ENCODE results near the gene CCSER1. TPM values are rescaled to one million over a fixed set of nuclear protein-coding genes. Genes with fewer than 3 reads are reported as not detected.
"Not testable (repeated sequence)": the region's sequence is repeated elsewhere in the genome, so short reads cannot be mapped to it uniquely, and the experiment has no call there.

The CCSER1 gene
- total RNA-seq, 1 donor from 2014 or later: not detected

- Mint-ChIP-seq H3K4me3 (ENCODE audit: low read depth) (no peak overlapping the region), H3K27ac (no peak overlapping the region), H3K27me3 (ENCODE audit: low read depth) (no peaks in the 10 kb centered on the region), H3K36me3 (ENCODE audit: low read depth) (no peaks in the 10 kb centered on the region), H3K9me3 (no peaks in the 10 kb centered on the region), H3K4me1 (ENCODE audit: low read depth) (no peaks in the 10 kb centered on the region)
- no peak for DNase-seq (ENCODE audit: low spot score)
- intact Hi-C loops (cut with micrococcal nuclease): no loop called here
Measured at GRCh38 chr4:90290345-90290744, 163.2 kb downstream of the CCSER1 start.

- Mint-ChIP-seq H3K4me3 (ENCODE audit: low read depth) (no peak overlapping the region), H3K4me1 (ENCODE audit: low read depth) (no peaks in the 10 kb centered on the region), H3K27ac (no peak overlapping the region), H3K27me3 (ENCODE audit: low read depth) (no peaks in the 10 kb centered on the region), H3K9me3 (no peaks in the 10 kb centered on the region), H3K36me3 (ENCODE audit: low read depth) (no peaks in the 10 kb centered on the region)
- intact Hi-C loops (cut with micrococcal nuclease): no loop called here
- DNase-seq (ENCODE audit: low spot score): no peak
Measured at GRCh38 chr4:90292438-90292837, 165.2 kb downstream of the CCSER1 start.

- Mint-ChIP-seq H3K4me3 (ENCODE audit: low read depth) (no peak overlapping the region), H3K27ac (no peak overlapping the region)
Measured at GRCh38 chr4:90293320-90293719, 166.1 kb downstream of the CCSER1 start.

GRCh38 chr4:90299373-90299772 lies 172.2 kb downstream of the CCSER1 start:
- H3K27ac Mint-ChIP-seq: no peak overlapping the region
- H3K4me3 Mint-ChIP-seq (ENCODE audit: low read depth): no peak overlapping the region
- no peaks in the 10 kb centered on the region for H3K4me1 Mint-ChIP-seq (ENCODE audit: low read depth)
- no peaks in the 10 kb centered on the region for H3K9me3 Mint-ChIP-seq
- no peaks in the 10 kb centered on the region for H3K36me3 Mint-ChIP-seq (ENCODE audit: low read depth)
- no peaks in the 10 kb centered on the region for H3K27me3 Mint-ChIP-seq (ENCODE audit: low read depth)
- DNase-seq (ENCODE audit: low spot score): no peak
- intact Hi-C loops (cut with micrococcal nuclease): no loop called here

More at GRCh38 chr4:90293320-90293719, 166.1 kb downstream of the CCSER1 start:
- no peaks in the 10 kb centered on the region for H3K36me3 Mint-ChIP-seq (ENCODE audit: low read depth)
- DNase-seq (ENCODE audit: low spot score): no peak
- no peaks in the 10 kb centered on the region for H3K4me1 Mint-ChIP-seq (ENCODE audit: low read depth)
- no peaks in the 10 kb centered on the region for H3K27me3 Mint-ChIP-seq (ENCODE audit: low read depth)
- H3K9me3 Mint-ChIP-seq: no peaks in the 10 kb centered on the region
- intact Hi-C loops (cut with micrococcal nuclease): no loop called here

GRCh38 chr4:90306810-90307209 lies 179.6 kb downstream of the CCSER1 start:
- Mint-ChIP-seq H3K4me3 (ENCODE audit: low read depth) (no peak overlapping the region), H3K4me1 (ENCODE audit: low read depth) (no peaks in the 10 kb centered on the region), H3K36me3 (ENCODE audit: low read depth) (no peaks in the 10 kb centered on the region), H3K27ac (no peak overlapping the region), H3K27me3 (ENCODE audit: low read depth) (no peaks in the 10 kb centered on the region), H3K9me3 (no peaks in the 10 kb centered on the region)
- DNase-seq (ENCODE audit: low spot score): no peak
- intact Hi-C loops (cut with micrococcal nuclease): no loop called here

- H3K4me1 Mint-ChIP-seq (ENCODE audit: low read depth); H3K27ac Mint-ChIP-seq; H3K4me3 Mint-ChIP-seq (ENCODE audit: low read depth); H3K27me3 Mint-ChIP-seq (ENCODE audit: low read depth); DNase-seq (ENCODE audit: low spot score); intact Hi-C loops (cut with micrococcal nuclease); H3K9me3 Mint-ChIP-seq; H3K36me3 Mint-ChIP-seq (ENCODE audit: low read depth): not testable (repeated sequence)
Measured at GRCh38 chr4:90317140-90317539, 189.9 kb downstream of the CCSER1 start.

- Mint-ChIP-seq H3K9me3 (no peaks in the 10 kb centered on the region), H3K4me3 (ENCODE audit: low read depth) (no peak overlapping the region), H3K27me3 (ENCODE audit: low read depth) (no peaks in the 10 kb centered on the region), H3K27ac (no peak overlapping the region), H3K36me3 (ENCODE audit: low read depth) (no peaks in the 10 kb centered on the region), H3K4me1 (ENCODE audit: low read depth) (no peaks in the 10 kb centered on the region)
- intact Hi-C loops (cut with micrococcal nuclease): no loop called here
- no peak for DNase-seq (ENCODE audit: low spot score)
Measured at GRCh38 chr4:90317785-90318184, 190.6 kb downstream of the CCSER1 start.

GRCh38 chr4:90318193-90318592 lies 191.0 kb downstream of the CCSER1 start:
- H3K27me3 Mint-ChIP-seq (ENCODE audit: low read depth): no peaks in the 10 kb centered on the region
- no peak for DNase-seq (ENCODE audit: low spot score)
- H3K36me3 Mint-ChIP-seq (ENCODE audit: low read depth): no peaks in the 10 kb centered on the region
- H3K9me3 Mint-ChIP-seq: no peaks in the 10 kb centered on the region
- H3K4me3 Mint-ChIP-seq (ENCODE audit: low read depth): no peak overlapping the region
- no peaks in the 10 kb centered on the region for H3K4me1 Mint-ChIP-seq (ENCODE audit: low read depth)
- H3K27ac Mint-ChIP-seq: no peak overlapping the region
- intact Hi-C loops (cut with micrococcal nuclease): no loop called here

- DNase-seq (ENCODE audit: low spot score): no peak
- Mint-ChIP-seq H3K27me3 (ENCODE audit: low read depth) (no peaks in the 10 kb centered on the region), H3K9me3 (no peaks in the 10 kb centered on the region), H3K4me3 (ENCODE audit: low read depth) (no peak overlapping the region), H3K27ac (no peak overlapping the region), H3K36me3 (ENCODE audit: low read depth) (no peaks in the 10 kb centered on the region), H3K4me1 (ENCODE audit: low read depth) (no peaks in the 10 kb centered on the region)
- intact Hi-C loops (cut with micrococcal nuclease): no loop called here
Measured at GRCh38 chr4:90328558-90328957, 201.4 kb downstream of the CCSER1 start.

GRCh38 chr4:90330546-90330945 lies 203.4 kb downstream of the CCSER1 start:
- Mint-ChIP-seq H3K4me1 (ENCODE audit: low read depth) (no peaks in the 10 kb centered on the region), H3K4me3 (ENCODE audit: low read depth) (no peak overlapping the region), H3K27me3 (ENCODE audit: low read depth) (no peaks in the 10 kb centered on the region), H3K36me3 (ENCODE audit: low read depth) (no peaks in the 10 kb centered on the region), H3K9me3 (no peaks in the 10 kb centered on the region), H3K27ac (no peak overlapping the region)
- intact Hi-C loops (cut with micrococcal nuclease): no loop called here
- DNase-seq (ENCODE audit: low spot score): no peak

- Mint-ChIP-seq H3K4me3 (ENCODE audit: low read depth) (no peak overlapping the region), H3K4me1 (ENCODE audit: low read depth) (no peaks in the 10 kb centered on the region), H3K9me3 (no peaks in the 10 kb centered on the region), H3K27ac (no peak overlapping the region), H3K27me3 (ENCODE audit: low read depth) (no peaks in the 10 kb centered on the region), H3K36me3 (ENCODE audit: low read depth) (no peaks in the 10 kb centered on the region)
- intact Hi-C loops (cut with micrococcal nuclease): no loop called here
- DNase-seq (ENCODE audit: low spot score): no peak
Measured at GRCh38 chr4:90345549-90346215, 218.5 kb downstream of the CCSER1 start.

- no peaks in the 10 kb centered on the region for H3K27me3 Mint-ChIP-seq (ENCODE audit: low read depth)
- DNase-seq (ENCODE audit: low spot score): no peak
- H3K9me3 Mint-ChIP-seq: no peaks in the 10 kb centered on the region
- H3K27ac Mint-ChIP-seq: no peak overlapping the region
- intact Hi-C loops (cut with micrococcal nuclease): no loop called here
- no peaks in the 10 kb centered on the region for H3K4me1 Mint-ChIP-seq (ENCODE audit: low read depth)
- H3K4me3 Mint-ChIP-seq (ENCODE audit: low read depth): no peak overlapping the region
- no peaks in the 10 kb centered on the region for H3K36me3 Mint-ChIP-seq (ENCODE audit: low read depth)
Measured at GRCh38 chr4:90349636-90350035, 222.4 kb downstream of the CCSER1 start.

GRCh38 chr4:90357117-90357710 lies 230.0 kb downstream of the CCSER1 start:
- DNase-seq (ENCODE audit: low spot score): no peak
- intact Hi-C loops (cut with micrococcal nuclease): no loop called here
- H3K27me3 Mint-ChIP-seq (ENCODE audit: low read depth): no peaks in the 10 kb centered on the region
- H3K36me3 Mint-ChIP-seq (ENCODE audit: low read depth): no peaks in the 10 kb centered on the region
- no peaks in the 10 kb centered on the region for H3K9me3 Mint-ChIP-seq
- no peaks in the 10 kb centered on the region for H3K4me1 Mint-ChIP-seq (ENCODE audit: low read depth)
- no peak overlapping the region for H3K4me3 Mint-ChIP-seq (ENCODE audit: low read depth)
- no peak overlapping the region for H3K27ac Mint-ChIP-seq
